Liver (tissue), 3 donors: ENCODE measurements around the gene FASN.

Experiments
- EGR1 ChIP-seq, 2 donors: IDR thresholded peaks; 2 replicates each; pipeline ENCODE4 v1.6.1; 2016 to 2018; ENCODE audit warnings: antibody characterized with exemption in 2 of 2, low read depth in 2 of 2
- FOXA1 ChIP-seq: IDR thresholded peaks from 2 replicates; pipeline ENCODE4 v1.6.1; 2016; ENCODE audit warnings: antibody characterized with exemption
- GABPA ChIP-seq, 2 donors: IDR thresholded peaks in 1 of 2; conservative IDR thresholded peaks in 1 of 2; 2 replicates each; pipeline ENCODE4 v1.6.1; 2016; ENCODE audit warnings: antibody characterized with exemption in 2 of 2, mild to moderate bottlenecking in 1 of 2, moderate library complexity in 1 of 2
- HNF4A ChIP-seq, 2 donors: conservative IDR thresholded peaks; 2 replicates each; pipeline ENCODE4 v1.6.1; 2016; ENCODE audit warnings: antibody characterized with exemption in 2 of 2, mild to moderate bottlenecking in 2 of 2
- JUND ChIP-seq, 2 donors: IDR thresholded peaks; 2 replicates each; pipeline ENCODE4 v1.6.1; 2016; ENCODE audit warnings: antibody characterized with exemption in 2 of 2
- NR2F2 ChIP-seq: IDR thresholded peaks from 2 replicates; pipeline ENCODE4 v1.6.1; 2016; ENCODE audit warnings: antibody characterized with exemption
- RAD21 ChIP-seq, 2 donors: IDR thresholded peaks; 2 replicates each; pipeline ENCODE4 v1.6.1; 2016; ENCODE audit warnings: antibody characterized with exemption in 2 of 2, mild to moderate bottlenecking in 2 of 2
- TAF1 ChIP-seq: conservative IDR thresholded peaks from 2 replicates; pipeline ENCODE4 v1.6.1; 2016; ENCODE audit warnings: antibody characterized with exemption, mild to moderate bottlenecking
- YY1 ChIP-seq: IDR thresholded peaks from 2 replicates; pipeline ENCODE4 v1.6.1; 2016; ENCODE audit warnings: antibody characterized with exemption, mild to moderate bottlenecking
- TF ChIP-seq, protein P1 (sequence below): fragments of 150-350 bp; IDR thresholded peaks from 2 replicates; pipeline ENCODE4 v1.5.1; 2017; ENCODE audit warnings: improper control_type of control experiment, low read depth, low read length; ENCODE audit not compliant: missing input control
- TF ChIP-seq, protein P2 (sequence below): IDR thresholded peaks from 2 replicates; pipeline ENCODE4 v1.6.1; 2016; ENCODE audit warnings: antibody characterized with exemption
- TF ChIP-seq, protein P3 (sequence below): IDR thresholded peaks from 2 replicates; pipeline ENCODE4 v1.6.1; 2016; ENCODE audit warnings: antibody characterized with exemption, mild to moderate bottlenecking
- TF ChIP-seq, protein P4 (sequence below): IDR thresholded peaks from 2 replicates; pipeline ENCODE4 v1.6.1; 2016; ENCODE audit warnings: antibody characterized with exemption
- TF ChIP-seq, protein P5 (sequence below): IDR thresholded peaks from 2 replicates; pipeline ENCODE4 v1.6.1; 2016; ENCODE audit warnings: antibody characterized with exemption
- donor health status: healthy.
- donor health status: healthy.

DNA sequence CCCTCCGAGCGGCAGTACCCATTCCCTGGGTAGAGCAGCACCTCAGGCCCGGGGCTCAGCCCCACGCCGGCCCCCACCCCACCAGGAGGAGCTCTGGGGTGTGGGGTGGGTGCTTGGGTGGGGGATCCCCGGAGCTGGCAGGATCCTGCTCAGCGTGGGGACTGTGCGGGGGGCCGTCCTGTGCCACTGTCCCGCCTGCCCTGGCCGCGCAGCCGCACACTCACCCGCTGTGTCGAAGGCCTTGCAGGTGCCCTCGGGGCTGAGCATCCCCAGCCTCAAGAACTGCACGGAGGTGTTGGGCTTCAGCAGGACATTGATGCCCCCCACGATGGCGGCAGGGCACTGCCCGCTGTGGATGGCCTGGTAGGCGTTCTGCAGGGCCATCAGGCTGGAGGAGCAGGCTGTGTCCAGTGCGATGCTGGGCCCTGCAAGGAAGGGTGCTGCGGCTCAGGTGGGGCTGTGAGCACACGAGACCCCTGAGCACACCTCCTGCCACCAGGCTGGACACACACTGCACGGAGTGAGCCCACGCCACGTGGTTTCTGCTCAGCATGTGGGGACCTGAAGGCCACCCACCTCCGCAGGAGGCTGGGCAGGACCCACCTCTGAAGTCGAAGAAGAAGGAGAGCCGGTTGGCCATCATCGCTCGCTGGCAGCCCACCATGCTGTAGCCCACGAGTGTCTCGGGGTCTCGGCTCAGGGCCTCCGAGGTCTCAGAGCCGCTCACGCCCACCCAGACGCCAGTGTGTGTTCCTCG is 4.9 kb downstream of the FASN start:
- TF ChIP-seq RAD21 (IDR thresholded peaks at IDR 0.05) = no peak
- TF ChIP-seq, protein P1, sequence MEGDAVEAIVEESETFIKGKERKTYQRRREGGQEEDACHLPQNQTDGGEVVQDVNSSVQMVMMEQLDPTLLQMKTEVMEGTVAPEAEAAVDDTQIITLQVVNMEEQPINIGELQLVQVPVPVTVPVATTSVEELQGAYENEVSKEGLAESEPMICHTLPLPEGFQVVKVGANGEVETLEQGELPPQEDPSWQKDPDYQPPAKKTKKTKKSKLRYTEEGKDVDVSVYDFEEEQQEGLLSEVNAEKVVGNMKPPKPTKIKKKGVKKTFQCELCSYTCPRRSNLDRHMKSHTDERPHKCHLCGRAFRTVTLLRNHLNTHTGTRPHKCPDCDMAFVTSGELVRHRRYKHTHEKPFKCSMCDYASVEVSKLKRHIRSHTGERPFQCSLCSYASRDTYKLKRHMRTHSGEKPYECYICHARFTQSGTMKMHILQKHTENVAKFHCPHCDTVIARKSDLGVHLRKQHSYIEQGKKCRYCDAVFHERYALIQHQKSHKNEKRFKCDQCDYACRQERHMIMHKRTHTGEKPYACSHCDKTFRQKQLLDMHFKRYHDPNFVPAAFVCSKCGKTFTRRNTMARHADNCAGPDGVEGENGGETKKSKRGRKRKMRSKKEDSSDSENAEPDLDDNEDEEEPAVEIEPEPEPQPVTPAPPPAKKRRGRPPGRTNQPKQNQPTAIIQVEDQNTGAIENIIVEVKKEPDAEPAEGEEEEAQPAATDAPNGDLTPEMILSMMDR = no peak
- TF ChIP-seq, protein P2, sequence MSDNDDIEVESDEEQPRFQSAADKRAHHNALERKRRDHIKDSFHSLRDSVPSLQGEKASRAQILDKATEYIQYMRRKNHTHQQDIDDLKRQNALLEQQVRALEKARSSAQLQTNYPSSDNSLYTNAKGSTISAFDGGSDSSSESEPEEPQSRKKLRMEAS = no peak
- no peak for TF ChIP-seq FOXA1
- no peak for TF ChIP-seq HNF4A (conservative IDR thresholded peaks at IDR 0.05)
- TF ChIP-seq, protein P3, sequence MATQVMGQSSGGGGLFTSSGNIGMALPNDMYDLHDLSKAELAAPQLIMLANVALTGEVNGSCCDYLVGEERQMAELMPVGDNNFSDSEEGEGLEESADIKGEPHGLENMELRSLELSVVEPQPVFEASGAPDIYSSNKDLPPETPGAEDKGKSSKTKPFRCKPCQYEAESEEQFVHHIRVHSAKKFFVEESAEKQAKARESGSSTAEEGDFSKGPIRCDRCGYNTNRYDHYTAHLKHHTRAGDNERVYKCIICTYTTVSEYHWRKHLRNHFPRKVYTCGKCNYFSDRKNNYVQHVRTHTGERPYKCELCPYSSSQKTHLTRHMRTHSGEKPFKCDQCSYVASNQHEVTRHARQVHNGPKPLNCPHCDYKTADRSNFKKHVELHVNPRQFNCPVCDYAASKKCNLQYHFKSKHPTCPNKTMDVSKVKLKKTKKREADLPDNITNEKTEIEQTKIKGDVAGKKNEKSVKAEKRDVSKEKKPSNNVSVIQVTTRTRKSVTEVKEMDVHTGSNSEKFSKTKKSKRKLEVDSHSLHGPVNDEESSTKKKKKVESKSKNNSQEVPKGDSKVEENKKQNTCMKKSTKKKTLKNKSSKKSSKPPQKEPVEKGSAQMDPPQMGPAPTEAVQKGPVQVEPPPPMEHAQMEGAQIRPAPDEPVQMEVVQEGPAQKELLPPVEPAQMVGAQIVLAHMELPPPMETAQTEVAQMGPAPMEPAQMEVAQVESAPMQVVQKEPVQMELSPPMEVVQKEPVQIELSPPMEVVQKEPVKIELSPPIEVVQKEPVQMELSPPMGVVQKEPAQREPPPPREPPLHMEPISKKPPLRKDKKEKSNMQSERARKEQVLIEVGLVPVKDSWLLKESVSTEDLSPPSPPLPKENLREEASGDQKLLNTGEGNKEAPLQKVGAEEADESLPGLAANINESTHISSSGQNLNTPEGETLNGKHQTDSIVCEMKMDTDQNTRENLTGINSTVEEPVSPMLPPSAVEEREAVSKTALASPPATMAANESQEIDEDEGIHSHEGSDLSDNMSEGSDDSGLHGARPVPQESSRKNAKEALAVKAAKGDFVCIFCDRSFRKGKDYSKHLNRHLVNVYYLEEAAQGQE = no peak
- TF ChIP-seq, protein P4, sequence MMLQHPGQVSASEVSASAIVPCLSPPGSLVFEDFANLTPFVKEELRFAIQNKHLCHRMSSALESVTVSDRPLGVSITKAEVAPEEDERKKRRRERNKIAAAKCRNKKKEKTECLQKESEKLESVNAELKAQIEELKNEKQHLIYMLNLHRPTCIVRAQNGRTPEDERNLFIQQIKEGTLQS = no peak
- no peak for TF ChIP-seq GABPA (IDR thresholded peaks at IDR 0.05 in 1 of 2, conservative IDR thresholded peaks at IDR 0.05 in 1 of 2)
- TF ChIP-seq, protein P5, sequence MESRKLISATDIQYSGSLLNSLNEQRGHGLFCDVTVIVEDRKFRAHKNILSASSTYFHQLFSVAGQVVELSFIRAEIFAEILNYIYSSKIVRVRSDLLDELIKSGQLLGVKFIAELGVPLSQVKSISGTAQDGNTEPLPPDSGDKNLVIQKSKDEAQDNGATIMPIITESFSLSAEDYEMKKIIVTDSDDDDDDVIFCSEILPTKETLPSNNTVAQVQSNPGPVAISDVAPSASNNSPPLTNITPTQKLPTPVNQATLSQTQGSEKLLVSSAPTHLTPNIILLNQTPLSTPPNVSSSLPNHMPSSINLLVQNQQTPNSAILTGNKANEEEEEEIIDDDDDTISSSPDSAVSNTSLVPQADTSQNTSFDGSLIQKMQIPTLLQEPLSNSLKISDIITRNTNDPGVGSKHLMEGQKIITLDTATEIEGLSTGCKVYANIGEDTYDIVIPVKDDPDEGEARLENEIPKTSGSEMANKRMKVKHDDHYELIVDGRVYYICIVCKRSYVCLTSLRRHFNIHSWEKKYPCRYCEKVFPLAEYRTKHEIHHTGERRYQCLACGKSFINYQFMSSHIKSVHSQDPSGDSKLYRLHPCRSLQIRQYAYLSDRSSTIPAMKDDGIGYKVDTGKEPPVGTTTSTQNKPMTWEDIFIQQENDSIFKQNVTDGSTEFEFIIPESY = no peak
- TF ChIP-seq NR2F2 = no peak
- TF ChIP-seq YY1 = no peak
- no peak for TF ChIP-seq JUND (IDR thresholded peaks at IDR 0.05)
- no peak for TF ChIP-seq EGR1 (IDR thresholded peaks at IDR 0.05; ENCODE audit: low read depth in 2 of 2)
- no peak for TF ChIP-seq TAF1
